MM.1S (cell line): ENCODE data around the gene TRAF1.

Experiments used
- CTCF ChIP-seq: fragments of 300-600 bp; sonication (generic); IDR thresholded peaks from 2 replicates; pipeline ENCODE4 v1.5.1; 2016; ENCODE audit warnings: antibody characterized with exemption, low read length, mixed read lengths
- EZH2 ChIP-seq: fragments of 300-600 bp; sonication (generic); optimal IDR thresholded peaks from 2 replicates; pipeline ENCODE3; 2017; ENCODE audit warnings: low read depth, mild to moderate bottlenecking, antibody characterized with exemption, low read length, mixed read lengths

GRCh38 chr9:120932086-120932823 lies 5.7 kb upstream of the TRAF1 start:
- TF ChIP-seq CTCF = no peak
- TF ChIP-seq EZH2 = no peak
